Gastrocnemius medialis (tissue), 4 donors: ENCODE measurements around the gene RRP12. TPM values are rescaled to one million over a fixed set of nuclear protein-coding genes. Genes with fewer than 3 reads are reported as not detected.

ENCODE experiments used
- ATAC-seq, 2 donors: fragments of 150-250 bp; one replicate each; pipeline ENCODE4 v1.9.1; 2016
- DNase-seq, 2 donors: peaks; one replicate each; pipeline ENCODE4 v3.0.0-alpha.2; 2019
- H3K27ac ChIP-seq, 4 donors: fragments of 200-600 bp; sonication (generic); 1 replicate in 1 of 4; 2 replicates in 3 of 4; pipeline ENCODE4 v1.5.1; 2016 to 2018; ENCODE audit warnings: mild to moderate bottlenecking in 2 of 4, moderate library complexity in 1 of 4
- H3K27me3 ChIP-seq, 3 donors: fragments of 200-600 bp; sonication (generic) in 2 of 3; 1 replicate in 1 of 3; 2 replicates in 2 of 3; pipeline versions ENCODE4 v1.5.1 to v1.6.0; 2016 to 2019; ENCODE audit warnings: mild to moderate bottlenecking in 1 of 3, moderate library complexity in 1 of 3
- H3K36me3 ChIP-seq, 2 donors: fragments of 200-600 bp; sonication (generic) in 1 of 2; one replicate each; pipeline ENCODE4 v1.5.1; 2017 to 2018
- H3K4me1 ChIP-seq, 2 donors: fragments of 200-600 bp; sonication (generic) in 1 of 2; one replicate each; pipeline ENCODE4 v1.5.1; 2016 to 2017; ENCODE audit warnings: mild to moderate bottlenecking in 2 of 2
- H3K4me3 ChIP-seq, 4 donors: fragments of 200-600 bp; sonication (generic) in 3 of 4; 1 replicate in 1 of 4; 2 replicates in 3 of 4; pipeline ENCODE4 v1.5.1; 2016 to 2019; ENCODE audit warnings: mild to moderate bottlenecking in 2 of 4
- H3K9me3 ChIP-seq, 3 donors: fragments of 200-600 bp; sonication (generic) in 2 of 3; 1 replicate in 1 of 3; 2 replicates in 2 of 3; pipeline ENCODE4 v1.5.1; 2016 to 2019
- POLR2A ChIP-seq, 2 donors: fragments of 450-650 bp; IDR thresholded peaks; one replicate each; pipeline ENCODE4 v1.6.1; 2017; ENCODE audit warnings: antibody characterized with exemption in 2 of 2, mild to moderate bottlenecking in 2 of 2, moderate library complexity in 2 of 2
- in situ Hi-C, 4 donors: fragments of 200-750 bp; cut with MboI; loops; one replicate each; pipeline versions ENCODE4 v1.15.0 to v1.8.0; 2017; ENCODE audit warnings: low sequenced_read_pairs in 4 of 4
- intact Hi-C: fragments of 100-400 bp; cut with DNase I; formaldehyde crosslinking; loops from one replicate; pipeline ENCODE4 v1.15.1; 2023; ENCODE audit warnings: low total_unique reads
- total RNA-seq, 4 donors: library from RNA; depleted of rRNA; stranded (reverse); fragments of >200 nt; gene quantifications; one replicate each; pipeline versions ENCODE4 v1.1.0 to v1.2.3, GENCODE V29; 2016
- TF ChIP-seq, protein P1 (sequence below), 5 experiments: fragments of 450-650 bp in 3 of 5; fragments of 200-600 bp in 2 of 5; sonication (generic) in 2 of 5; IDR thresholded peaks in 4 of 5; conservative IDR thresholded peaks in 1 of 5; 1 replicate in 4 of 5; 2 replicates in 1 of 5; pipeline ENCODE4 v1.5.1; 2016 to 2019; ENCODE audit warnings: antibody characterized with exemption in 5 of 5, mild to moderate bottlenecking in 3 of 5, moderate library complexity in 3 of 5

RRP12 gene
- total RNA-seq, 4 donors from 2014 or later = 41.9 to 61.4 (median 49.9) TPM

- Histone ChIP-seq H3K36me3 (peaks cover 0 to 88% of the 10 kb centered on the region in 2 donors), H3K4me1 (no peaks in the 10 kb centered on the region), H3K9me3 (no peaks in the 10 kb centered on the region), H3K27me3 (no peaks in the 10 kb centered on the region), H3K4me3 (no peak overlapping the region), H3K27ac (no peak overlapping the region)
- ATAC-seq (no peak), DNase-seq (no peak)
- intact Hi-C loops = no loop called here
- in situ Hi-C loops = no loop called here
- TF ChIP-seq, protein P1, sequence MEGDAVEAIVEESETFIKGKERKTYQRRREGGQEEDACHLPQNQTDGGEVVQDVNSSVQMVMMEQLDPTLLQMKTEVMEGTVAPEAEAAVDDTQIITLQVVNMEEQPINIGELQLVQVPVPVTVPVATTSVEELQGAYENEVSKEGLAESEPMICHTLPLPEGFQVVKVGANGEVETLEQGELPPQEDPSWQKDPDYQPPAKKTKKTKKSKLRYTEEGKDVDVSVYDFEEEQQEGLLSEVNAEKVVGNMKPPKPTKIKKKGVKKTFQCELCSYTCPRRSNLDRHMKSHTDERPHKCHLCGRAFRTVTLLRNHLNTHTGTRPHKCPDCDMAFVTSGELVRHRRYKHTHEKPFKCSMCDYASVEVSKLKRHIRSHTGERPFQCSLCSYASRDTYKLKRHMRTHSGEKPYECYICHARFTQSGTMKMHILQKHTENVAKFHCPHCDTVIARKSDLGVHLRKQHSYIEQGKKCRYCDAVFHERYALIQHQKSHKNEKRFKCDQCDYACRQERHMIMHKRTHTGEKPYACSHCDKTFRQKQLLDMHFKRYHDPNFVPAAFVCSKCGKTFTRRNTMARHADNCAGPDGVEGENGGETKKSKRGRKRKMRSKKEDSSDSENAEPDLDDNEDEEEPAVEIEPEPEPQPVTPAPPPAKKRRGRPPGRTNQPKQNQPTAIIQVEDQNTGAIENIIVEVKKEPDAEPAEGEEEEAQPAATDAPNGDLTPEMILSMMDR (IDR thresholded peaks at IDR 0.05 in 4 of 5, conservative IDR thresholded peaks at IDR 0.05 in 1 of 5) = no peak
- TF ChIP-seq POLR2A (IDR thresholded peaks at IDR 0.05) = no peak
These were observed 19.5 kb downstream of the RRP12 start for GRCh38 chr10:97381626-97382025.

DNA sequence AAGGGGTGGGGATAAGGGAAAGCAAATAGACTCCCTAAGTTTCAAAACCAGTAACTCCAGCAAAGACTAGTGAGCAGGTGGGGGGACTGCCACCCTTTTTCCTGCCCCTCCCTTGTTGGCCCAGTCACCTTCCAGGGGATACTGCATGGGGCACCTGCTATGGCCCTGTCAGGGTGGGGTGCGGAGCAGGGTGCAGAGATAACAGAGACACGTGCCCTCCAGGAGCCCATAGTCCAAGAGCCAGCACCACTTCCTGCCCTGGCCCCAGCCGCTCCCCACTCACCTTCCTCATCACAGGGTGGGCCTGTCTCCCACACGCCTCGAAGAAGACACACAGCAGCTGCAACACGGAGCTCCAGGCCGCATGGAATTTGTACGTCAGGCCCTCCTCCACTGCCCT, 20.6 kb downstream of the RRP12 start:
- ATAC-seq = no peak
- Histone ChIP-seq H3K27me3 (no peaks in the 10 kb centered on the region), H3K4me1 (no peaks in the 10 kb centered on the region), H3K36me3 (peaks cover 0 to 83% of the 10 kb centered on the region in 2 donors), H3K9me3 (no peaks in the 10 kb centered on the region), H3K4me3 (no peak overlapping the region), H3K27ac (no peak overlapping the region)
- DNase-seq = no peak
- in situ Hi-C loops = no loop called here
- no peak for TF ChIP-seq POLR2A (IDR thresholded peaks at IDR 0.05)
- TF ChIP-seq, protein P1 (IDR thresholded peaks at IDR 0.05 in 4 of 5, conservative IDR thresholded peaks at IDR 0.05 in 1 of 5) = no peak
- intact Hi-C loops = no loop called here

GRCh38 chr10:97378933-97379921, 21.9 kb downstream of the RRP12 start:
- no peak for TF ChIP-seq POLR2A (IDR thresholded peaks at IDR 0.05)
- TF ChIP-seq, protein P1 (IDR thresholded peaks at IDR 0.05 in 4 of 5, conservative IDR thresholded peaks at IDR 0.05 in 1 of 5) = no peak

DNA sequence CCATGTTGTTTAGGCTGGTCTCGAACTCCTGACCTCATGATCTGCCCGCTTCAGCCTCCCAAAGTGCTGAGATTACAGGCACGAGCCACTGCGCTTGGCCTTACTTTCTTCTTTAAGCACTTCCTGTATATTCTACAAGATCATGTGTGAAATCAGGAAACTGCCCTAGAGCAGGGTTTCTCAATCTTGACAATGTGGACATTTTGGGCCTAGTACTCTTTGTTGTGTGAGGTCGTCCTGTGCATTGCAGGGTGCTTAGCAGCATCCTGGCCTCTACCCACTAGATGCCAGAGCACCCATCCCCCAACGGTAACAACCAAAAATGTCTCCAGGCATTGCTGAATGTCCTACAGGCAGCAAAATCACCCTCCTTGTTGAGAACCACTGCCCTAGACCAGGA, 24.7 kb downstream of the RRP12 start:
- H3K9me3 ChIP-seq = no peaks in the 10 kb centered on the region
- no peak overlapping the region for H3K4me3 ChIP-seq
- in situ Hi-C loops = no loop called here
- TF ChIP-seq, protein P1 (IDR thresholded peaks at IDR 0.05 in 4 of 5, conservative IDR thresholded peaks at IDR 0.05 in 1 of 5) = no peak
- TF ChIP-seq POLR2A (IDR thresholded peaks at IDR 0.05) = no peak
- H3K4me1 ChIP-seq = no peaks in the 10 kb centered on the region
- no peaks in the 10 kb centered on the region for H3K27me3 ChIP-seq
- no peak overlapping the region for H3K27ac ChIP-seq
- intact Hi-C loops = no loop called here
- H3K36me3 ChIP-seq = peaks cover 0 to 80% of the 10 kb centered on the region in 2 donors
- DNase-seq = no peak
- ATAC-seq = no peak

More at GRCh38 chr10:97378933-97379921, 21.9 kb downstream of the RRP12 start:
- Histone ChIP-seq H3K9me3 (no peaks in the 10 kb centered on the region), H3K27me3 (no peaks in the 10 kb centered on the region), H3K36me3 (peaks cover 0 to 79% of the 10 kb centered on the region in 2 donors), H3K27ac (no peak overlapping the region), H3K4me1 (no peaks in the 10 kb centered on the region), H3K4me3 (no peak overlapping the region)
- ATAC-seq = no peak
- in situ Hi-C loops (no loop called here), intact Hi-C loops (no loop called here)
- no peak for DNase-seq
